ENCODE data around the gene DNAI7.

Gene DNAI7

GRCh38 chr12:25102402-25102801, 92.6 kb downstream of the DNAI7 start:
- Histone ChIP-seq H3K18ac (ENCODE audit: low read length) (no peak overlapping the region), H3K14ac (ENCODE audit: low read length) (no peak overlapping the region), H2AK5ac (ENCODE audit: low read depth, low read length) (no peak overlapping the region), H2AFZ (ENCODE audit: low read length) (peak overlapping the region; percentile 7), H3K36me3 (replicated peaks in 1 of 2; ENCODE audit: control insufficient read depth in 2 of 2, insufficient read depth in 2 of 2, low read length in 2 of 2) (no peaks in the 10 kb centered on the region), H2BK5ac (ENCODE audit: low read length) (no peak overlapping the region), H3K9ac (ENCODE audit: low read depth, low read length, poor library complexity) (no peak overlapping the region), H3K9me3 (replicated peaks in 1 of 2; ENCODE audit: control insufficient read depth in 2 of 2, insufficient read depth in 1 of 2, low read depth in 1 of 2, low read length in 2 of 2) (no peaks in the 10 kb centered on the region), H3K79me1 (ENCODE audit: low read depth, low read length) (no peaks in the 10 kb centered on the region), H2BK120ac (ENCODE audit: low read depth, low read length) (no peak overlapping the region), H4K91ac (ENCODE audit: low read depth, low read length, poor library complexity) (no peak overlapping the region), H3K27ac (replicated peaks; ENCODE audit: low read length) (no peak overlapping the region), H3K4ac (ENCODE audit: low read length) (no peak overlapping the region), H2BK12ac (ENCODE audit: low read length) (no peak overlapping the region), H4K8ac (ENCODE audit: low read depth, low read length) (no peak overlapping the region), H3K4me2 (ENCODE audit: insufficient read depth, low read length, poor library complexity, severe bottlenecking) (no peak overlapping the region), H3K27me3 (ENCODE audit: control insufficient read depth in 3 of 3, insufficient read depth in 3 of 3, low read depth in 1 of 3, low read length in 3 of 3) (no peaks in the 10 kb centered on the region), H3K23ac (ENCODE audit: low read depth, low read length, poor library complexity) (no peak overlapping the region), H3K4me3 (ENCODE audit: low read length in 2 of 2) (no peak overlapping the region), H2BK15ac (ENCODE audit: low read length) (no peak overlapping the region), H3K4me1 (ENCODE audit: control insufficient read depth in 2 of 2, insufficient read depth in 1 of 2, low read depth in 1 of 2, low read length in 2 of 2) (no peaks in the 10 kb centered on the region)
- DNase-seq (ENCODE audit: low spot score) = no peak
- WGBS, 2 donors (ENCODE audit: extremely low coverage in 2 of 2, insufficient read length in 2 of 2, insufficient replicate concordance in 1 of 2) = no CpG with 5 or more reads among the region's 4 CpGs

- no peak overlapping the region for H3K4ac ChIP-seq (ENCODE audit: low read length)
- no CpG with 5 or more reads among the region's 4 CpGs for WGBS, 2 donors (ENCODE audit: extremely low coverage in 2 of 2, insufficient read length in 2 of 2, insufficient replicate concordance in 1 of 2)
- H3K27ac ChIP-seq (replicated peaks; ENCODE audit: low read length) = no peak overlapping the region
- no peak overlapping the region for H3K18ac ChIP-seq (ENCODE audit: low read length)
- no peaks in the 10 kb centered on the region for H3K36me3 ChIP-seq (replicated peaks in 1 of 2; ENCODE audit: control insufficient read depth in 2 of 2, insufficient read depth in 2 of 2, low read length in 2 of 2)
- H2BK12ac ChIP-seq (ENCODE audit: low read length) = no peak overlapping the region
- H2AK5ac ChIP-seq (ENCODE audit: low read depth, low read length) = no peak overlapping the region
- no peak overlapping the region for H2BK5ac ChIP-seq (ENCODE audit: low read length)
- no peak for DNase-seq (ENCODE audit: low spot score)
- no peak overlapping the region for H3K9ac ChIP-seq (ENCODE audit: low read depth, low read length, poor library complexity)
- no peak overlapping the region for H3K4me3 ChIP-seq (ENCODE audit: low read length in 2 of 2)
- no peak overlapping the region for H3K4me2 ChIP-seq (ENCODE audit: insufficient read depth, low read length, poor library complexity, severe bottlenecking)
- H3K23ac ChIP-seq (ENCODE audit: low read depth, low read length, poor library complexity) = no peak overlapping the region
- no peaks in the 10 kb centered on the region for H3K79me1 ChIP-seq (ENCODE audit: low read depth, low read length)
- H2BK120ac ChIP-seq (ENCODE audit: low read depth, low read length) = no peak overlapping the region
- no peak overlapping the region for H2AFZ ChIP-seq (ENCODE audit: low read length)
- no peak overlapping the region for H4K8ac ChIP-seq (ENCODE audit: low read depth, low read length)
- no peaks in the 10 kb centered on the region for H3K9me3 ChIP-seq (replicated peaks in 1 of 2; ENCODE audit: control insufficient read depth in 2 of 2, insufficient read depth in 1 of 2, low read depth in 1 of 2, low read length in 2 of 2)
- no peaks in the 10 kb centered on the region for H3K27me3 ChIP-seq (ENCODE audit: control insufficient read depth in 3 of 3, insufficient read depth in 3 of 3, low read depth in 1 of 3, low read length in 3 of 3)
- no peak overlapping the region for H3K14ac ChIP-seq (ENCODE audit: low read length)
- H4K91ac ChIP-seq (ENCODE audit: low read depth, low read length, poor library complexity) = no peak overlapping the region
- H3K4me1 ChIP-seq (ENCODE audit: control insufficient read depth in 2 of 2, insufficient read depth in 1 of 2, low read depth in 1 of 2, low read length in 2 of 2) = no peaks in the 10 kb centered on the region
- no peak overlapping the region for H2BK15ac ChIP-seq (ENCODE audit: low read length)
Observed at GRCh38 chr12:25101092-25101445, 93.9 kb downstream of the DNAI7 start.

- no peak overlapping the region for H4K8ac ChIP-seq (ENCODE audit: low read depth, low read length)
- no peak for DNase-seq (ENCODE audit: low spot score)
- H2BK120ac ChIP-seq (ENCODE audit: low read depth, low read length) = no peak overlapping the region
- no peak overlapping the region for H2BK5ac ChIP-seq (ENCODE audit: low read length)
- no peak overlapping the region for H3K14ac ChIP-seq (ENCODE audit: low read length)
- H3K4ac ChIP-seq (ENCODE audit: low read length) = no peak overlapping the region
- H2AK5ac ChIP-seq (ENCODE audit: low read depth, low read length) = no peak overlapping the region
- no peak overlapping the region for H3K9ac ChIP-seq (ENCODE audit: low read depth, low read length, poor library complexity)
- H2AFZ ChIP-seq (ENCODE audit: low read length) = no peak overlapping the region
- H3K23ac ChIP-seq (ENCODE audit: low read depth, low read length, poor library complexity) = no peak overlapping the region
- no CpG with 5 or more reads among the region's 2 CpGs for WGBS, 2 donors (ENCODE audit: extremely low coverage in 2 of 2, insufficient read length in 2 of 2, insufficient replicate concordance in 1 of 2)
- no peak overlapping the region for H3K4me2 ChIP-seq (ENCODE audit: insufficient read depth, low read length, poor library complexity, severe bottlenecking)
- H3K4me3 ChIP-seq (ENCODE audit: low read length in 2 of 2) = no peak overlapping the region
- H3K36me3 ChIP-seq (replicated peaks in 1 of 2; ENCODE audit: control insufficient read depth in 2 of 2, insufficient read depth in 2 of 2, low read length in 2 of 2) = no peaks in the 10 kb centered on the region
- H3K79me1 ChIP-seq (ENCODE audit: low read depth, low read length) = no peaks in the 10 kb centered on the region
- H4K91ac ChIP-seq (ENCODE audit: low read depth, low read length, poor library complexity) = no peak overlapping the region
- no peak overlapping the region for H3K27ac ChIP-seq (replicated peaks; ENCODE audit: low read length)
- H3K27me3 ChIP-seq (ENCODE audit: control insufficient read depth in 3 of 3, insufficient read depth in 3 of 3, low read depth in 1 of 3, low read length in 3 of 3) = no peaks in the 10 kb centered on the region
- H3K4me1 ChIP-seq (ENCODE audit: control insufficient read depth in 2 of 2, insufficient read depth in 1 of 2, low read depth in 1 of 2, low read length in 2 of 2) = no peaks in the 10 kb centered on the region
- no peak overlapping the region for H2BK12ac ChIP-seq (ENCODE audit: low read length)
- no peak overlapping the region for H2BK15ac ChIP-seq (ENCODE audit: low read length)
- H3K9me3 ChIP-seq (replicated peaks in 1 of 2; ENCODE audit: control insufficient read depth in 2 of 2, insufficient read depth in 1 of 2, low read depth in 1 of 2, low read length in 2 of 2) = no peaks in the 10 kb centered on the region
- no peak overlapping the region for H3K18ac ChIP-seq (ENCODE audit: low read length)
Observed at GRCh38 chr12:25100194-25101091, 94.5 kb downstream of the DNAI7 start.

GRCh38 chr12:25099010-25099409, 96.0 kb downstream of the DNAI7 start:
- no peaks in the 10 kb centered on the region for H3K36me3 ChIP-seq (replicated peaks in 1 of 2; ENCODE audit: control insufficient read depth in 2 of 2, insufficient read depth in 2 of 2, low read length in 2 of 2)
- no peak overlapping the region for H3K9ac ChIP-seq (ENCODE audit: low read depth, low read length, poor library complexity)
- WGBS, 2 donors (ENCODE audit: extremely low coverage in 2 of 2, insufficient read length in 2 of 2, insufficient replicate concordance in 1 of 2) = no CpG with 5 or more reads among the region's 2 CpGs

More at GRCh38 chr12:25099010-25099409, 96.0 kb downstream of the DNAI7 start:
- H3K4me2 ChIP-seq (ENCODE audit: insufficient read depth, low read length, poor library complexity, severe bottlenecking) = no peak overlapping the region
- H3K4ac ChIP-seq (ENCODE audit: low read length) = no peak overlapping the region
- H2BK15ac ChIP-seq (ENCODE audit: low read length) = no peak overlapping the region
- H3K27ac ChIP-seq (replicated peaks; ENCODE audit: low read length) = no peak overlapping the region
- no peak overlapping the region for H4K91ac ChIP-seq (ENCODE audit: low read depth, low read length, poor library complexity)
- no peak overlapping the region for H3K18ac ChIP-seq (ENCODE audit: low read length)
- no peak overlapping the region for H2BK120ac ChIP-seq (ENCODE audit: low read depth, low read length)
- no peak for DNase-seq (ENCODE audit: low spot score)
- H2BK5ac ChIP-seq (ENCODE audit: low read length) = no peak overlapping the region
- H3K4me1 ChIP-seq (ENCODE audit: control insufficient read depth in 2 of 2, insufficient read depth in 1 of 2, low read depth in 1 of 2, low read length in 2 of 2) = no peaks in the 10 kb centered on the region
- H3K79me1 ChIP-seq (ENCODE audit: low read depth, low read length) = no peaks in the 10 kb centered on the region
- H4K8ac ChIP-seq (ENCODE audit: low read depth, low read length) = no peak overlapping the region
- H2AK5ac ChIP-seq (ENCODE audit: low read depth, low read length) = no peak overlapping the region
- no peaks in the 10 kb centered on the region for H3K27me3 ChIP-seq (ENCODE audit: control insufficient read depth in 3 of 3, insufficient read depth in 3 of 3, low read depth in 1 of 3, low read length in 3 of 3)
- no peaks in the 10 kb centered on the region for H3K9me3 ChIP-seq (replicated peaks in 1 of 2; ENCODE audit: control insufficient read depth in 2 of 2, insufficient read depth in 1 of 2, low read depth in 1 of 2, low read length in 2 of 2)
- no peak overlapping the region for H2AFZ ChIP-seq (ENCODE audit: low read length)
- H2BK12ac ChIP-seq (ENCODE audit: low read length) = no peak overlapping the region
- no peak overlapping the region for H3K4me3 ChIP-seq (ENCODE audit: low read length in 2 of 2)
- no peak overlapping the region for H3K23ac ChIP-seq (ENCODE audit: low read depth, low read length, poor library complexity)
- H3K14ac ChIP-seq (ENCODE audit: low read length) = no peak overlapping the region

Data from neuronal stem cell (in vitro differentiated cells).